HG03520 (cell line): ENCODE measurements around the gene MALT1.
A peak's percentile ranks its signal among the peaks of the same experiment; 100 is the strongest.
"Not testable (repeated sequence)": the region's sequence is repeated elsewhere in the genome, so short reads cannot be mapped to it uniquely, and the experiment has no call there.

Experiments used
- ATAC-seq: cut with Tn5 transposase; IDR thresholded peaks from one replicate; pipeline ENCODE4 v1.9.1; 2021; ENCODE audit warnings: mild to moderate bottlenecking, moderate library complexity; ENCODE audit not compliant: unreplicated experiment

MALT1 gene

GRCh38 chr18:58650830-58651229 is 20.4 kb upstream of the MALT1 start:
- ATAC-seq: not testable (repeated sequence)

- ATAC-seq: not testable (repeated sequence)
Observed at GRCh38 chr18:58653144-58653722, 18.0 kb upstream of the MALT1 start.

GRCh38 chr18:58653814-58654509 is 17.3 kb upstream of the MALT1 start:
- ATAC-seq: no peak

- ATAC-seq: no peak
Observed at GRCh38 chr18:58654896-58655614, 16.2 kb upstream of the MALT1 start.

- ATAC-seq: no peak
Observed at GRCh38 chr18:58657081-58657480, 14.2 kb upstream of the MALT1 start.

- ATAC-seq: no peak
Observed at GRCh38 chr18:58657494-58657893, 13.8 kb upstream of the MALT1 start.

- ATAC-seq: no peak
Observed at GRCh38 chr18:58659691-58660090, 11.6 kb upstream of the MALT1 start.

GRCh38 chr18:58660915-58661314 is 10.3 kb upstream of the MALT1 start:
- ATAC-seq: no peak

- ATAC-seq: no peak
Observed at GRCh38 chr18:58661423-58661822, 9.8 kb upstream of the MALT1 start.

- no peak for ATAC-seq
Observed at GRCh38 chr18:58662118-58662517, 9.1 kb upstream of the MALT1 start.

GRCh38 chr18:58666176-58666575 is 5.1 kb upstream of the MALT1 start:
- ATAC-seq: no peak

- no peak for ATAC-seq
Observed at GRCh38 chr18:58668211-58668610, 3.1 kb upstream of the MALT1 start.

- ATAC-seq: no peak
Observed at GRCh38 chr18:58668897-58669296, 2.4 kb upstream of the MALT1 start.

GRCh38 chr18:58669731-58670378 is 1.4 kb upstream of the MALT1 start:
- no peak for ATAC-seq

GRCh38 chr18:58670404-58671110 is 708 bp upstream of the MALT1 start:
- no peak for ATAC-seq

GRCh38 chr18:58671632-58672564 is 633 bp downstream of the MALT1 start:
- ATAC-seq: peak; percentile 23

GRCh38 chr18:58674159-58674558 is 2.9 kb downstream of the MALT1 start:
- ATAC-seq: no peak

GRCh38 chr18:58674863-58675472 is 3.7 kb downstream of the MALT1 start:
- ATAC-seq: no peak

- ATAC-seq: no peak
Observed at GRCh38 chr18:58676270-58676669, 5.0 kb downstream of the MALT1 start.
